Measurements from ENCODE around the gene GCSH.

GCSH gene

DNA sequence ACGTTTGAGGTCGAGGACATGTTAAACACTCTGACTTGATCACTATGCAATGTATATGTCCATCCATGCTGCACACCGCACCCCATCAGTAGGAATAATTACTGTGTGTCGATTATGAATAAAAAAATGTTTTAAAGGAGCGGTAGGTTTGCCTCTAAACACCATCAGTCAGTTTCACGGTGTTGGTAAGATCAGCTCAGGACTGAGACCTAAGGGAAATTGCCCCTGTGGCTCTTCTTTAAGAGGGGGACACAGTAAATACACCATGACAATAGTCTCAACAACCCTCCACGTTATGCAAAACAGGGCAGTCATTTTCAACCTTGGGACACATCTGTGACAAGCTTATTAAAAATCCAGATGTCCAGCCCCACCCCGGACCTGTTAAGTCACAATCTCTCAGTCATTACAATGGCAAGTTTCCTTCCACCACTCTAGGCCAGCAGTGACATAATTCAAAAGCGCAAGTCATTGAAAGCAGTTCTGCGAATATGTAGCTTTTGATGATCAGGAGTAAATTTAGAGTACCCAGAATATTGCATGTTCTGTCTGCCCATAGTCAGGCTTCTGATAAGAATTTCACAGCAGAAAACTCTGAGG is 59.3 kb downstream of the GCSH start:
- H3K27me3 ChIP-seq (ENCODE audit: insufficient read depth, low read length): no peaks in the 10 kb centered on the region
- peaks cover 6% of the 10 kb centered on the region; the same call in 1 of the 2 replicates for H3K9me3 ChIP-seq (ENCODE audit: insufficient read depth, low read depth, low read length)
- H3K27ac ChIP-seq (ENCODE audit: low read length): no peak overlapping the region
- H3K4me3 ChIP-seq (ENCODE audit: low read length): peak overlapping the region; percentile 96
- H3K36me3 ChIP-seq (ENCODE audit: insufficient read depth, low read depth, low read length): peaks cover 40% of the 10 kb centered on the region
- H3K9ac ChIP-seq (ENCODE audit: low read depth, low read length): peak overlapping the region; percentile 95
- H3K4me1 ChIP-seq (ENCODE audit: insufficient read depth, low read length): no peaks in the 10 kb centered on the region

DNA sequence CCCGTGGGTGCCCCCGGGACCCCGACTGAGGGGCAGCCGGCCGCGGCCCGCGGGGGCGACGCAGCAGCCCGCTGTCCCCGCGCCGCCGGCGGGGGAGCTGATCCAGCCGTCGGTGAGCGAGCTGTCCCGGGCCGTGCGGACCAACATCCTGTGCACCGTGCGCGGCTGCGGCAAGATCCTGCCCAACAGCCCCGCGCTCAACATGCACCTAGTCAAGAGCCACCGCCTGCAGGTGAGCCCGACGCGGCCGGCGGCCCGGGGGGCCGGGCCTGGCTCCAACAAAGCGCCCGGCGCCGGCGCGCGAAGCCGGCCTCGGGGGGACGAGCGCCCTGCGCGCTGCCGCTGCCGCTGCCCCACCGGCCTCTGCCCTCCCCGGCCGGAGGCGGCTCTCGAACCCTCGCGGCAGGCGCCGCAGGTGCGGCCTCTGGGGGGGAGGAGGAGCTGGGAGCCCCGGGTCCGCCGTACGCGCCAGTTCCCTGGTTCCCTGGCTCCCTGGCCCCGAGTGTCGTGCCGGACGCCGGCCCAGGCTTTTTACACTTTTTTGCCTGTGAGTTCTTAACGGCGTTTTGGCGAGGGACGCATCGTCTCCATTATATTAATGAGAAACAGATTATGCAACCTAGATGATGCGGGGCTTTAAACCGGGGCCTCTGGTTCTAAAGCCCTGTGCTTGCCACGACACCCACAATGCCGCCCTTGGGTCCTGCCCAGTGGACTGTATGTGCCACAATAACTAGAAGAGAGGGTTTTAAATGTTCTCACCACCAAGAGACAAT is 60.0 kb downstream of the GCSH start:
- Histone ChIP-seq H3K4me3 (ENCODE audit: low read length) (peak overlapping the region; percentile 96), H3K36me3 (ENCODE audit: insufficient read depth, low read depth, low read length) (peaks cover 35% of the 10 kb centered on the region), H3K4me1 (ENCODE audit: insufficient read depth, low read length) (no peaks in the 10 kb centered on the region), H3K9ac (ENCODE audit: low read depth, low read length) (peak overlapping the region; percentile 95), H3K9me3 (ENCODE audit: insufficient read depth, low read depth, low read length) (peaks cover 6% of the 10 kb centered on the region; the same call in 1 of the 2 replicates), H3K27ac (ENCODE audit: low read length) (no peak overlapping the region), H3K27me3 (ENCODE audit: insufficient read depth, low read length) (no peaks in the 10 kb centered on the region)

DNA sequence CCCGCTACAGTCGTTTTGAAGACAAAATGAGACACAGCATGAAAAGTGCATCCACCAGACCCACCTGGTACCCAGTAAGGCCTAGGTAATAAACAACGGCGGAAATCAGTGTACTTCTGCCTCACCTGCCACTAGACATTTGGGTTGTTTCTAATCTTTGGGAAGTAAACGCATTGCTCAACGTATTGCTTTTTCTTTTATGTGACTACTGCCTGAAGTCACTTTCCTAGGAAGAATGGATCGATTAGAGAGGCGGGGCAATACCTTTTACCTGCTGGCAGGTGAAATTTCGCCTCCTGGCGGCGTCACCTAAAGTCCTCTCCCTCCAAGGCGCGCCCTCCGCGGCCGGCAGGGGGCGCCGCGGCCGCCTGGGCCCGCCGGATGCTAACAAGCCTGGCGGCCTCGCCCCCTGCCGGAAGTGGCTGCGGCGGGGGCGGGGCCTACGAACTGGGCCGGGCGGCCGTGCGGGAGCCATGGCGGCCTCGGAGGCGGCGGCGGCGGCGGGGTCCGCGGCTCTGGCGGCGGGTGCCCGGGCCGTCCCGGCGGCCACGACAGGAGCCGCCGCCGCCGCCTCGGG is 60.7 kb downstream of the GCSH start, which contains the start of gene ATMIN:
ATMIN (plus strand) TSS at position 445 of the 577 bp plus-strand sequence; CDS start at position 474, 29 bp downstream.
- H3K9ac ChIP-seq (ENCODE audit: low read depth, low read length): peak within 1 kb of the TSS; percentile 95
- H3K27ac ChIP-seq (ENCODE audit: low read length): no peak within 1 kb of the TSS
- peaks cover 30% of the 10 kb centered on the region; the same call in 1 of the 2 replicates for H3K36me3 ChIP-seq (ENCODE audit: insufficient read depth, low read depth, low read length)
- peaks cover 6% of the 10 kb centered on the region; the same call in 1 of the 2 replicates for H3K9me3 ChIP-seq (ENCODE audit: insufficient read depth, low read depth, low read length)
- H3K4me1 ChIP-seq (ENCODE audit: insufficient read depth, low read length): no peaks in the 10 kb centered on the region
- H3K4me3 ChIP-seq (ENCODE audit: low read length): peak within 1 kb of the TSS; percentile 96
- no peaks in the 10 kb centered on the region for H3K27me3 ChIP-seq (ENCODE audit: insufficient read depth, low read length)

Measured in iPS-20b (cell line).